GM23338 (cell line): ENCODE measurements around the gene MCTP1. TPM values are rescaled to one million over a fixed set of nuclear protein-coding genes. Genes with fewer than 3 reads are reported as not detected.

Source experiments
- ATAC-seq: fragments of 200-7000 bp; cut with Tn5 transposase; 3 replicates; pipeline ENCODE4 v1.9.1; 2020
- DNase-seq: peaks from one replicate; pipeline ENCODE4 v3.0.0-alpha.2; 2015; ENCODE audit warnings: low spot score
- H2AFZ ChIP-seq: fragments of 200-600 bp; sonication (generic); 2 replicates; pipeline ENCODE4 v1.8.0; 2016; ENCODE audit warnings: antibody characterized with exemption, mild to moderate bottlenecking, moderate library complexity
- H3F3A ChIP-seq: fragments of 200-600 bp; sonication (generic); replicated peaks from 2 replicates; pipeline ENCODE4 v1.8.0; 2017; ENCODE audit warnings: antibody characterized with exemption, mixed run types, low read depth
- H3K27ac ChIP-seq: fragments of 200-600 bp; sonication (generic); 2 replicates; pipeline ENCODE4 v1.6.1; 2016; ENCODE audit warnings: low read depth
- H3K27me3 ChIP-seq: fragments of 200-600 bp; sonication (generic); 2 replicates; pipeline ENCODE4 v1.8.0; 2016; ENCODE audit warnings: mild to moderate bottlenecking, mixed run types, moderate library complexity; ENCODE audit not compliant: insufficient read depth
- H3K36me3 ChIP-seq: fragments of 200-600 bp; sonication (generic); 2 replicates; pipeline ENCODE4 v1.8.0; 2016; ENCODE audit warnings: mild to moderate bottlenecking; ENCODE audit not compliant: insufficient read depth
- H3K4me1 ChIP-seq: fragments of 200-600 bp; sonication (generic); 2 replicates; pipeline ENCODE4 v1.8.0; 2016; ENCODE audit warnings: mild to moderate bottlenecking, moderate library complexity; ENCODE audit not compliant: insufficient read depth
- H3K4me2 ChIP-seq: fragments of 200-600 bp; sonication (generic); 2 replicates; pipeline ENCODE4 v1.7.1; 2017; ENCODE audit warnings: mixed run types
- H3K4me3 ChIP-seq: fragments of 200-600 bp; sonication (generic); 2 replicates; pipeline ENCODE4 v1.6.1; 2016; ENCODE audit warnings: mixed run types
- H3K79me2 ChIP-seq: fragments of 200-600 bp; sonication (generic); replicated peaks from 2 replicates; pipeline ENCODE4 v1.8.0; 2017; ENCODE audit warnings: mild to moderate bottlenecking; ENCODE audit not compliant: insufficient read depth
- H3K9me2 ChIP-seq: fragments of 200-600 bp; sonication (generic); 2 replicates; pipeline ENCODE4 v1.8.0; 2017; ENCODE audit not compliant: insufficient read depth
- H4K20me1 ChIP-seq: fragments of 200-600 bp; sonication (generic); replicated peaks from 2 replicates; pipeline ENCODE4 v1.8.0; 2017; ENCODE audit warnings: mild to moderate bottlenecking; ENCODE audit not compliant: insufficient read depth
- H3K27ac Mint-ChIP-seq: 2 replicates; pipeline ENCODE4 v1.8.0; 2020; ENCODE audit warnings: inconsistent platforms, mild to moderate bottlenecking, moderate library complexity, mixed read lengths
- H3K27me3 Mint-ChIP-seq: 3 replicates; pipeline ENCODE4 v1.8.0; 2022; ENCODE audit warnings: low read depth, mild to moderate bottlenecking, moderate library complexity, mixed read lengths, inconsistent platforms; ENCODE audit not compliant: insufficient read depth, poor library complexity
- H3K36me3 Mint-ChIP-seq: 3 replicates; pipeline ENCODE4 v1.8.0; 2021; ENCODE audit warnings: low read depth, mild to moderate bottlenecking, inconsistent platforms, moderate library complexity, mixed read lengths
- H3K4me1 Mint-ChIP-seq: 3 replicates; pipeline ENCODE4 v1.8.0; 2020; ENCODE audit warnings: mild to moderate bottlenecking, inconsistent platforms, mixed read lengths
- H3K4me3 Mint-ChIP-seq: 3 replicates; pipeline ENCODE4 v1.8.0; 2021; ENCODE audit warnings: moderate library complexity, mild to moderate bottlenecking, inconsistent platforms, mixed read lengths
- H3K9me3 Mint-ChIP-seq: 3 replicates; pipeline ENCODE4 v1.8.0; 2020; ENCODE audit warnings: moderate library complexity, mild to moderate bottlenecking, inconsistent platforms, mixed read lengths
- CREB1 ChIP-seq: fragments of 250-450 bp; sonication (Bioruptor Pico); IDR thresholded peaks from 2 replicates; pipeline ENCODE4 v1.5.0; 2020; ENCODE audit warnings: low read depth, mild to moderate bottlenecking, moderate library complexity
- EZH2 ChIP-seq: fragments of 200-600 bp; sonication (generic); IDR thresholded peaks from one replicate; pipeline ENCODE4 v1.8.0; 2017; ENCODE audit warnings: antibody characterized with exemption, mild to moderate bottlenecking, low read depth; ENCODE audit not compliant: unreplicated experiment
- EZH2phosphoT487 ChIP-seq: fragments of 200-600 bp; sonication (generic); IDR thresholded peaks from one replicate; pipeline ENCODE4 v1.8.1; 2018; ENCODE audit warnings: antibody characterized with exemption; ENCODE audit not compliant: unreplicated experiment
- JUNB ChIP-seq: IDR thresholded peaks from one replicate; pipeline ENCODE4 v1.6.1; 2016; ENCODE audit warnings: antibody characterized with exemption; ENCODE audit not compliant: unreplicated experiment
- POLR2AphosphoS5 ChIP-seq: IDR thresholded peaks from 2 replicates; pipeline ENCODE4 v1.6.1; 2016; ENCODE audit warnings: antibody characterized with exemption, low read depth
- STAT1 ChIP-seq: IDR thresholded peaks from one replicate; pipeline ENCODE4 v1.6.1; 2016; ENCODE audit warnings: antibody characterized with exemption; ENCODE audit not compliant: unreplicated experiment
- ZNF331 ChIP-seq: fragments of 250-450 bp; sonication (Bioruptor Pico); IDR thresholded peaks from 2 replicates; pipeline ENCODE4 v1.5.0; 2020; ENCODE audit warnings: low read depth, mild to moderate bottlenecking, moderate library complexity
- polyA plus RNA-seq: library from polyadenylated mRNA; unstranded; fragments of >200 nt; fragmentation: Nextera tagmentation; extraction: Ambion mirVana; gene quantifications from 2 replicates; pipeline ENCODE4 v1.2.1, GENCODE V29; 2016
- total RNA-seq: library from RNA; depleted of rRNA; stranded (reverse); fragments of >200 nt; shearing (Covaris generic); gene quantifications from 2 replicates; pipeline ENCODE4 v1.2.3, GENCODE V29; 2014
- TF ChIP-seq, protein P1 (sequence below): IDR thresholded peaks from 2 replicates; pipeline ENCODE4 v1.6.1; 2016; ENCODE audit warnings: antibody characterized with exemption
- TF ChIP-seq, protein P2 (sequence below): fragments of 250-450 bp; sonication (Bioruptor Pico); IDR thresholded peaks from 2 replicates; pipeline ENCODE4 v1.5.0; 2020; ENCODE audit warnings: mild to moderate bottlenecking, moderate library complexity
- TF ChIP-seq, protein P3 (sequence below), 2 experiments: fragments of 200-600 bp in 1 of 2; sonication (generic) in 1 of 2; conservative IDR thresholded peaks; 2 replicates each; pipeline versions ENCODE4 v1.5.1 to v1.6.1; 2016 to 2017; ENCODE audit warnings: antibody characterized with exemption in 2 of 2, low read depth in 2 of 2, mild to moderate bottlenecking in 2 of 2, moderate library complexity in 1 of 2

MCTP1 gene
- total and polyA plus RNA-seq, 2 experiments from 2014 or later = 3.7 to 4.2 TPM

DNA sequence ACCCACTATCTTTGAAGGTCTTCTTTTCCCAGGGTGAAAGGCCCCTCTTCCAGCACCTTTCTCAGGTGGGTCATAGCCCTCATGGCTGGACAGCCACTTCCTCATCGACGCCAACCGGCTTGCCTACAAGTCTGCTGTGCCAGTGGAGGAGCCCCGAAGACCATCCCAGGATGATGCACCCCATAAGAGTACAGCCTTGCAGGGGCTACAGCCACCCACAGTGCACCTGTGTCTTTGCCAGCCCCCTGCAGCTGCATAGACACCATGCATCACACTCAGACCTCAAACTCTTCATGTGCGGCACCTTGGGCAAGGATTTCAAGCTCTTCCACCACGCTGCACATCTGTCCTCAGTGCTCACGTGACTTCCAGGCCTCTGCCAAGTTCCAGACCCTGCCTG lies 493.1 kb downstream of the MCTP1 start:
- H2AFZ ChIP-seq = no peak overlapping the region
- H3K36me3 ChIP-seq = no peaks in the 10 kb centered on the region
- H3K36me3 Mint-ChIP-seq = no peaks in the 10 kb centered on the region
- no peak overlapping the region for H3K4me2 ChIP-seq
- no peaks in the 10 kb centered on the region for H3F3A ChIP-seq
- peaks cover 10% of the 10 kb centered on the region; the same call in 1 of the 2 replicates for H3K4me1 ChIP-seq
- H3K27me3 Mint-ChIP-seq = no peaks in the 10 kb centered on the region
- ATAC-seq = no peak
- no peaks in the 10 kb centered on the region for H3K27me3 ChIP-seq
- TF ChIP-seq, protein P1, sequence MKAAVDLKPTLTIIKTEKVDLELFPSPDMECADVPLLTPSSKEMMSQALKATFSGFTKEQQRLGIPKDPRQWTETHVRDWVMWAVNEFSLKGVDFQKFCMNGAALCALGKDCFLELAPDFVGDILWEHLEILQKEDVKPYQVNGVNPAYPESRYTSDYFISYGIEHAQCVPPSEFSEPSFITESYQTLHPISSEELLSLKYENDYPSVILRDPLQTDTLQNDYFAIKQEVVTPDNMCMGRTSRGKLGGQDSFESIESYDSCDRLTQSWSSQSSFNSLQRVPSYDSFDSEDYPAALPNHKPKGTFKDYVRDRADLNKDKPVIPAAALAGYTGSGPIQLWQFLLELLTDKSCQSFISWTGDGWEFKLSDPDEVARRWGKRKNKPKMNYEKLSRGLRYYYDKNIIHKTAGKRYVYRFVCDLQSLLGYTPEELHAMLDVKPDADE = no peak
- no peak for TF ChIP-seq JUNB
- no peak for TF ChIP-seq ZNF331 (CRISPR knock-in tag)
- TF ChIP-seq EZH2 = no peak
- H3K4me3 ChIP-seq = no peak overlapping the region
- H4K20me1 ChIP-seq = no peaks in the 10 kb centered on the region
- H3K4me1 Mint-ChIP-seq = peaks cover 6% of the 10 kb centered on the region
- DNase-seq = no peak
- H3K27ac ChIP-seq = no peak overlapping the region
- no peaks in the 10 kb centered on the region for H3K9me2 ChIP-seq
- H3K27ac Mint-ChIP-seq = no peak overlapping the region
- H3K4me3 Mint-ChIP-seq = no peak overlapping the region
- no peaks in the 10 kb centered on the region for H3K79me2 ChIP-seq
- H3K9me3 Mint-ChIP-seq = no peaks in the 10 kb centered on the region

DNA sequence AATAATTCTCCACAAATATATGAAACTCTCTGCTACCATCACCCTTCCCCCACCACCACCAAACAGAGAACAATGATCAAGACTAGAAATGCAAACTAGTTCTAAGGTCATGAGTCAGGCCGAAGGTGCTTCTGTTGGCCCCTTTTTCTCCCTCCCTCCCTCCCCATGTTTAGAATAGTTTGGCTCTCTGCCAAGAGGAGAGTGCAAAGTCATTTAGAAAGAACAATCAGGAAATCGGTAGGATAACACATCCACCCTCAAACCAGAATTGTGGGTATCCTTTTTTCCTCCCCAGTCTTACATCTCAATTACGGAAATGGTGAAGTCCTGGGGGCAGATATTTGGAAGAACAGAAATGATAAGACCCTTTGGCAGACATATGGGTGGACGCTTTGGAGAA lies 496.4 kb downstream of the MCTP1 start:
- Histone ChIP-seq H3K27ac (no peak overlapping the region), H4K20me1 (no peaks in the 10 kb centered on the region), H3K4me3 (no peak overlapping the region), H3K79me2 (no peaks in the 10 kb centered on the region), H2AFZ (0 out of 2 replicates have a peak overlapping the region, but pooled peaks have one; percentile 11), H3F3A (no peaks in the 10 kb centered on the region), H3K9me2 (no peaks in the 10 kb centered on the region), H3K36me3 (no peaks in the 10 kb centered on the region), H3K4me1 (peaks cover 10% of the 10 kb centered on the region; the same call in 1 of the 2 replicates), H3K4me2 (no peak overlapping the region), H3K27me3 (no peaks in the 10 kb centered on the region)
- H3K4me3 Mint-ChIP-seq = no peak overlapping the region
- no peaks in the 10 kb centered on the region for H3K36me3 Mint-ChIP-seq
- no peak for DNase-seq
- ATAC-seq = no peak
- peaks cover 6% of the 10 kb centered on the region for H3K4me1 Mint-ChIP-seq
- H3K27ac Mint-ChIP-seq = peak overlapping the region; percentile 45; the same call in 1 of the 2 replicates
- H3K9me3 Mint-ChIP-seq = no peaks in the 10 kb centered on the region
- no peaks in the 10 kb centered on the region for H3K27me3 Mint-ChIP-seq
- no peak for TF ChIP-seq CREB1 (CRISPR knock-in tag)
- no peak for TF ChIP-seq POLR2AphosphoS5
- no peak for TF ChIP-seq EZH2phosphoT487
- TF ChIP-seq, protein P2, sequence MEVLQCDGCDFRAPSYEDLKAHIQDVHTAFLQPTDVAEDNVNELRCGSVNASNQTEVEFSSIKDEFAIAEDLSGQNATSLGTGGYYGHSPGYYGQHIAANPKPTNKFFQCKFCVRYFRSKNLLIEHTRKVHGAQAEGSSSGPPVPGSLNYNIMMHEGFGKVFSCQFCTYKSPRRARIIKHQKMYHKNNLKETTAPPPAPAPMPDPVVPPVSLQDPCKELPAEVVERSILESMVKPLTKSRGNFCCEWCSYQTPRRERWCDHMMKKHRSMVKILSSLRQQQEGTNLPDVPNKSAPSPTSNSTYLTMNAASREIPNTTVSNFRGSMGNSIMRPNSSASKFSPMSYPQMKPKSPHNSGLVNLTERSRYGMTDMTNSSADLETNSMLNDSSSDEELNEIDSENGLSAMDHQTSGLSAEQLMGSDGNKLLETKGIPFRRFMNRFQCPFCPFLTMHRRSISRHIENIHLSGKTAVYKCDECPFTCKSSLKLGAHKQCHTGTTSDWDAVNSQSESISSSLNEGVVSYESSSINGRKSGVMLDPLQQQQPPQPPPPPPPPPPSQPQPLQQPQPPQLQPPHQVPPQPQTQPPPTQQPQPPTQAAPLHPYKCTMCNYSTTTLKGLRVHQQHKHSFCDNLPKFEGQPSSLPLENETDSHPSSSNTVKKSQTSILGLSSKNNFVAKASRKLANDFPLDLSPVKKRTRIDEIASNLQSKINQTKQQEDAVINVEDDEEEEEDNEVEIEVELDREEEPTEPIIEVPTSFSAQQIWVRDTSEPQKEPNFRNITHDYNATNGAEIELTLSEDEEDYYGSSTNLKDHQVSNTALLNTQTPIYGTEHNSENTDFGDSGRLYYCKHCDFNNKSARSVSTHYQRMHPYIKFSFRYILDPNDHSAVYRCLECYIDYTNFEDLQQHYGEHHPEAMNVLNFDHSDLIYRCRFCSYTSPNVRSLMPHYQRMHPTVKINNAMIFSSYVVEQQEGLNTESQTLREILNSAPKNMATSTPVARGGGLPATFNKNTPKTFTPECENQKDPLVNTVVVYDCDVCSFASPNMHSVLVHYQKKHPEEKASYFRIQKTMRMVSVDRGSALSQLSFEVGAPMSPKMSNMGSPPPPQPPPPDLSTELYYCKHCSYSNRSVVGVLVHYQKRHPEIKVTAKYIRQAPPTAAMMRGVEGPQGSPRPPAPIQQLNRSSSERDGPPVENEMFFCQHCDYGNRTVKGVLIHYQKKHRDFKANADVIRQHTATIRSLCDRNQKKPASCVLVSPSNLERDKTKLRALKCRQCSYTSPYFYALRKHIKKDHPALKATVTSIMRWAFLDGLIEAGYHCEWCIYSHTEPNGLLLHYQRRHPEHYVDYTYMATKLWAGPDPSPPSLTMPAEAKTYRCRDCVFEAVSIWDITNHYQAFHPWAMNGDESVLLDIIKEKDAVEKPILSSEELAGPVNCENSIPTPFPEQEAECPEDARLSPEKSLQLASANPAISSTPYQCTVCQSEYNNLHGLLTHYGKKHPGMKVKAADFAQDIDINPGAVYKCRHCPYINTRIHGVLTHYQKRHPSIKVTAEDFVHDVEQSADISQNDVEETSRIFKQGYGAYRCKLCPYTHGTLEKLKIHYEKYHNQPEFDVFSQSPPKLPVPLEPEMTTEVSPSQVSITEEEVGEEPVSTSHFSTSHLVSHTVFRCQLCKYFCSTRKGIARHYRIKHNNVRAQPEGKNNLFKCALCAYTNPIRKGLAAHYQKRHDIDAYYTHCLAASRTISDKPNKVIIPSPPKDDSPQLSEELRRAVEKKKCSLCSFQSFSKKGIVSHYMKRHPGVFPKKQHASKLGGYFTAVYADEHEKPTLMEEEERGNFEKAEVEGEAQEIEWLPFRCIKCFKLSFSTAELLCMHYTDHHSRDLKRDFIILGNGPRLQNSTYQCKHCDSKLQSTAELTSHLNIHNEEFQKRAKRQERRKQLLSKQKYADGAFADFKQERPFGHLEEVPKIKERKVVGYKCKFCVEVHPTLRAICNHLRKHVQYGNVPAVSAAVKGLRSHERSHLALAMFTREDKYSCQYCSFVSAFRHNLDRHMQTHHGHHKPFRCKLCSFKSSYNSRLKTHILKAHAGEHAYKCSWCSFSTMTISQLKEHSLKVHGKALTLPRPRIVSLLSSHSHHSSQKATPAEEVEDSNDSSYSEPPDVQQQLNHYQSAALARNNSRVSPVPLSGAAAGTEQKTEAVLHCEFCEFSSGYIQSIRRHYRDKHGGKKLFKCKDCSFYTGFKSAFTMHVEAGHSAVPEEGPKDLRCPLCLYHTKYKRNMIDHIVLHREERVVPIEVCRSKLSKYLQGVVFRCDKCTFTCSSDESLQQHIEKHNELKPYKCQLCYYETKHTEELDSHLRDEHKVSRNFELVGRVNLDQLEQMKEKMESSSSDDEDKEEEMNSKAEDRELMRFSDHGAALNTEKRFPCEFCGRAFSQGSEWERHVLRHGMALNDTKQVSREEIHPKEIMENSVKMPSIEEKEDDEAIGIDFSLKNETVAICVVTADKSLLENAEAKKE (CRISPR knock-in tag) = no peak
- TF ChIP-seq, protein P3, sequence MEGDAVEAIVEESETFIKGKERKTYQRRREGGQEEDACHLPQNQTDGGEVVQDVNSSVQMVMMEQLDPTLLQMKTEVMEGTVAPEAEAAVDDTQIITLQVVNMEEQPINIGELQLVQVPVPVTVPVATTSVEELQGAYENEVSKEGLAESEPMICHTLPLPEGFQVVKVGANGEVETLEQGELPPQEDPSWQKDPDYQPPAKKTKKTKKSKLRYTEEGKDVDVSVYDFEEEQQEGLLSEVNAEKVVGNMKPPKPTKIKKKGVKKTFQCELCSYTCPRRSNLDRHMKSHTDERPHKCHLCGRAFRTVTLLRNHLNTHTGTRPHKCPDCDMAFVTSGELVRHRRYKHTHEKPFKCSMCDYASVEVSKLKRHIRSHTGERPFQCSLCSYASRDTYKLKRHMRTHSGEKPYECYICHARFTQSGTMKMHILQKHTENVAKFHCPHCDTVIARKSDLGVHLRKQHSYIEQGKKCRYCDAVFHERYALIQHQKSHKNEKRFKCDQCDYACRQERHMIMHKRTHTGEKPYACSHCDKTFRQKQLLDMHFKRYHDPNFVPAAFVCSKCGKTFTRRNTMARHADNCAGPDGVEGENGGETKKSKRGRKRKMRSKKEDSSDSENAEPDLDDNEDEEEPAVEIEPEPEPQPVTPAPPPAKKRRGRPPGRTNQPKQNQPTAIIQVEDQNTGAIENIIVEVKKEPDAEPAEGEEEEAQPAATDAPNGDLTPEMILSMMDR (conservative IDR thresholded peaks at IDR 0.05; ENCODE audit: low read depth in 2 of 2) = no peak
- TF ChIP-seq, protein P1 = no peak
- TF ChIP-seq STAT1 = no peak
- no peak for TF ChIP-seq ZNF331 (CRISPR knock-in tag)
